ENCODE data around the gene KLK8.

DNA sequence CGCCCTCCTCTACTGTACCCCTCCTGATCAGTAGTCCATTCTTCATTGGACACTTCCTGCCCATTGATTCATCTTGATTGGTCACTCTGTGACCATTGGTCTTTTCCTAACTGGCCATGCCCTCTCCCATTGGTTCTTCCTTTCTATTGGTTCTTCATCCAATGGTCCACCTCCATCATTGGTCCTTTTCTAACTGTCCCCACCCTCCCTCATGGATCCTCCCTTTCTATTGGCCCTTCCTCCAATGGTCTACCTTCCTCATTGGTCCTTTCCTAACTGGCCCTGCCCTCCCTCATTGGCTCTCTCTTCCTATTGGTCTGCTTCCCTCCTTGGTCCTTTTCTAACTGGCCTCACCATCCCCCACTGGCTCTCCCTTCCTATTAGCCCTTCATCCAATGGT, 39.2 kb downstream of the KLK8 start:
- TF ChIP-seq SIN3A (IDR thresholded peaks at IDR 0.05; ENCODE audit: borderline replicate concordance, insufficient read depth, low read length) = no peak
- no peak for TF ChIP-seq POLR2AphosphoS5 (IDR thresholded peaks at IDR 0.05; ENCODE audit: low read depth, low read length)
